HG03342 (cell line): Measurements from ENCODE around the gene OSTC.

ENCODE experiments used
- ATAC-seq: cut with Tn5 transposase; IDR thresholded peaks from one replicate; pipeline ENCODE4 v1.9.1; 2021; ENCODE audit warnings: mild to moderate bottlenecking, moderate library complexity; ENCODE audit not compliant: unreplicated experiment

OSTC gene

GRCh38 chr4:108644237-108644636 is 6.2 kb upstream of the OSTC start:
- no peak for ATAC-seq

GRCh38 chr4:108646706-108647105 is 3.7 kb upstream of the OSTC start:
- ATAC-seq: no peak

GRCh38 chr4:108649863-108650211 is 562 bp upstream of the OSTC start:
- ATAC-seq: no peak

GRCh38 chr4:108651014-108651791 is 804 bp downstream of the OSTC start:
- ATAC-seq: peak; percentile 31

GRCh38 chr4:108662629-108663028 is 12.2 kb downstream of the OSTC start:
- ATAC-seq: no peak

GRCh38 chr4:108674356-108674977 is 24.1 kb downstream of the OSTC start:
- no peak for ATAC-seq

- no peak for ATAC-seq
These were observed 31.0 kb downstream of the OSTC start for GRCh38 chr4:108681321-108681809.

GRCh38 chr4:108683479-108683878 is 33.1 kb downstream of the OSTC start:
- no peak for ATAC-seq

- no peak for ATAC-seq
These were observed 34.8 kb downstream of the OSTC start for GRCh38 chr4:108685036-108685686.

GRCh38 chr4:108690738-108691137 is 40.3 kb downstream of the OSTC start:
- ATAC-seq: no peak

GRCh38 chr4:108693211-108693610 is 42.8 kb downstream of the OSTC start:
- no peak for ATAC-seq

GRCh38 chr4:108693819-108694218 is 43.4 kb downstream of the OSTC start:
- no peak for ATAC-seq

GRCh38 chr4:108694423-108694822 is 44.0 kb downstream of the OSTC start:
- no peak for ATAC-seq

GRCh38 chr4:108695062-108695461 is 44.7 kb downstream of the OSTC start:
- no peak for ATAC-seq

- ATAC-seq: no peak
These were observed 45.8 kb downstream of the OSTC start for GRCh38 chr4:108696160-108696559.

- ATAC-seq: no peak
These were observed 49.8 kb downstream of the OSTC start for GRCh38 chr4:108700081-108700757.

GRCh38 chr4:108702960-108703359 is 52.6 kb downstream of the OSTC start:
- ATAC-seq: no peak

- ATAC-seq: no peak
These were observed 53.0 kb downstream of the OSTC start for GRCh38 chr4:108703370-108703769.

GRCh38 chr4:108703966-108704365 is 53.6 kb downstream of the OSTC start:
- no peak for ATAC-seq

- no peak for ATAC-seq
These were observed 55.9 kb downstream of the OSTC start for GRCh38 chr4:108706289-108706688.

GRCh38 chr4:108709234-108709633 is 58.8 kb downstream of the OSTC start:
- no peak for ATAC-seq
